MM.1S (cell line): ENCODE measurements around the gene SOCS2.
A peak's percentile ranks its signal among the peaks of the same experiment; 100 is the strongest.
"Not testable (repeated sequence)": the region's sequence is repeated elsewhere in the genome, so short reads cannot be mapped to it uniquely, and the experiment has no call there.

Experiments
- DNase-seq: peaks from one replicate; pipeline ENCODE4 v3.0.0-alpha.2; 2015
- H2AFZ ChIP-seq: fragments of 300-600 bp; sonication (generic); 2 replicates; pipeline ENCODE4 v1.6.0; 2016; ENCODE audit warnings: antibody characterized with exemption, low read length
- H3F3A ChIP-seq: fragments of 300-600 bp; sonication (generic); 2 replicates; pipeline ENCODE4 v1.6.1; 2016; ENCODE audit warnings: mild to moderate bottlenecking, antibody characterized with exemption, low read length, moderate library complexity, mixed read lengths; ENCODE audit not compliant: insufficient read depth
- H3K27ac ChIP-seq: fragments of 300-600 bp; sonication (generic); 2 replicates; pipeline ENCODE4 v1.5.1; 2016; ENCODE audit warnings: mild to moderate bottlenecking, low read length
- H3K27me3 ChIP-seq: fragments of 300-600 bp; sonication (generic); replicated peaks from 2 replicates; pipeline ENCODE4 v1.6.0; 2016; ENCODE audit warnings: low read length; ENCODE audit not compliant: insufficient read depth
- H3K36me3 ChIP-seq: fragments of 300-600 bp; sonication (generic); replicated peaks from 2 replicates; pipeline ENCODE4 v1.6.1; 2016; ENCODE audit warnings: mild to moderate bottlenecking, low read length, mixed read lengths; ENCODE audit not compliant: insufficient read depth
- H3K4me1 ChIP-seq: fragments of 300-600 bp; sonication (generic); 2 replicates; pipeline ENCODE4 v1.6.1; 2016; ENCODE audit warnings: low read length, mixed read lengths
- H3K4me2 ChIP-seq: fragments of 300-600 bp; sonication (generic); 2 replicates; pipeline ENCODE4 v1.6.0; 2016; ENCODE audit warnings: low read depth, low read length
- H3K4me3 ChIP-seq: fragments of 300-600 bp; sonication (generic); 2 replicates; pipeline ENCODE4 v1.5.1; 2016; ENCODE audit warnings: low read length, mixed read lengths
- H3K79me2 ChIP-seq: fragments of 300-600 bp; sonication (generic); 2 replicates; pipeline ENCODE4 v1.6.1; 2016; ENCODE audit warnings: mixed run types, low read length, mixed read lengths
- H3K9ac ChIP-seq: fragments of 300-600 bp; sonication (generic); 2 replicates; pipeline ENCODE4 v1.6.1; 2016; ENCODE audit warnings: low read length, mixed read lengths
- H3K9me2 ChIP-seq: fragments of 300-600 bp; sonication (generic); replicated peaks from 2 replicates; pipeline ENCODE4 v1.6.1; 2016; ENCODE audit warnings: mild to moderate bottlenecking, low read length, mixed read lengths; ENCODE audit not compliant: insufficient read depth
- H3K9me3 ChIP-seq: fragments of 300-600 bp; sonication (generic); replicated peaks from 2 replicates; pipeline ENCODE4 v1.6.1; 2016; ENCODE audit warnings: mild to moderate bottlenecking, low read length, mixed read lengths; ENCODE audit not compliant: insufficient read depth
- H4K20me1 ChIP-seq: fragments of 300-600 bp; sonication (generic); 2 replicates; pipeline ENCODE4 v1.6.1; 2016; ENCODE audit warnings: mild to moderate bottlenecking, low read length, moderate library complexity, mixed read lengths; ENCODE audit not compliant: insufficient read depth
- CTCF ChIP-seq: fragments of 300-600 bp; sonication (generic); IDR thresholded peaks from 2 replicates; pipeline ENCODE4 v1.5.1; 2016; ENCODE audit warnings: antibody characterized with exemption, low read length, mixed read lengths
- EZH2 ChIP-seq: fragments of 300-600 bp; sonication (generic); optimal IDR thresholded peaks from 2 replicates; pipeline ENCODE3; 2017; ENCODE audit warnings: low read depth, mild to moderate bottlenecking, antibody characterized with exemption, low read length, mixed read lengths
- EZH2phosphoT487 ChIP-seq: fragments of 300-600 bp; sonication (generic); IDR thresholded peaks from 2 replicates; pipeline ENCODE4 v1.6.1; 2018; ENCODE audit warnings: antibody characterized with exemption, low read length

The SOCS2 gene

GRCh38 chr12:93618891-93619410, 46.5 kb downstream of the SOCS2 start:
- Histone ChIP-seq H3K27ac (no peak overlapping the region), H3K4me1 (no peaks in the 10 kb centered on the region), H3K9me3 (no peaks in the 10 kb centered on the region), H3K4me3 (no peak overlapping the region), H3K9me2 (no peaks in the 10 kb centered on the region), H3F3A (no peaks in the 10 kb centered on the region), H2AFZ (no peak overlapping the region), H3K79me2 (no peaks in the 10 kb centered on the region), H3K9ac (no peak overlapping the region), H3K36me3 (no peaks in the 10 kb centered on the region), H3K27me3 (no peaks in the 10 kb centered on the region), H4K20me1 (no peaks in the 10 kb centered on the region), H3K4me2 (no peak overlapping the region)
- DNase-seq, result no peak
- TF ChIP-seq EZH2 (no peak), EZH2phosphoT487 (no peak), CTCF (no peak)

- peaks cover 8% of the 10 kb centered on the region; the same call in 1 of the 2 replicates for H3K4me1 ChIP-seq
- no peak overlapping the region for H3K9ac ChIP-seq
- no peak overlapping the region for H3K4me2 ChIP-seq
- H3K27ac ChIP-seq, result no peak overlapping the region
- no peak for DNase-seq
- no peaks in the 10 kb centered on the region for H3K27me3 ChIP-seq
- no peak overlapping the region for H3K4me3 ChIP-seq
- H3K79me2 ChIP-seq, result no peaks in the 10 kb centered on the region
- H3K9me2 ChIP-seq, result no peaks in the 10 kb centered on the region
- H4K20me1 ChIP-seq, result no peaks in the 10 kb centered on the region
- no peaks in the 10 kb centered on the region for H3K9me3 ChIP-seq
- TF ChIP-seq EZH2, result no peak
- no peaks in the 10 kb centered on the region for H3F3A ChIP-seq
- no peaks in the 10 kb centered on the region for H3K36me3 ChIP-seq
- no peak overlapping the region for H2AFZ ChIP-seq
These were observed 49.5 kb downstream of the SOCS2 start for GRCh38 chr12:93621986-93622385.

DNA sequence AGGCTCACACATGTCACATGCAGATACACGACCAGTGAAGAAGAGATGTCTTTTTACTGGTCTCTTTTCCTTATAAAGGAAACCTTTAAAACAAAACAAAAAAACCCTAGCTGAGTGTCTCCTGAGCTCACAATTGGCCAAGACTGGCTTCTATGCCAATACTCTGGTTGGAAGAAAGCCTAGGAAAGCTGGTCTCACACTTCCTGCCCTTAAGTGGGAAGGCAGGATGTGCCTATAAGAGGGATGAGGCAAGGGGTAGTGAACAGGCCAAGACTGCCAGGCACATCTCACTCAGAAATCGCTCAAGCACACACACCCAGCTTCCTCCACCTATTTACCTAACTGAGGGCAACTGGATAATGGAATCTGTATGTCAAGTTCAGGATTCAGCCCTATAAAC, 50.0 kb downstream of the SOCS2 start:
- Histone ChIP-seq H3K9me2 (no peaks in the 10 kb centered on the region), H3K4me2 (no peak overlapping the region), H3K4me3 (no peak overlapping the region), H2AFZ (no peak overlapping the region), H3K79me2 (no peaks in the 10 kb centered on the region), H3K36me3 (no peaks in the 10 kb centered on the region), H4K20me1 (no peaks in the 10 kb centered on the region), H3K4me1 (peaks cover 8% of the 10 kb centered on the region; the same call in 1 of the 2 replicates), H3K27me3 (no peaks in the 10 kb centered on the region), H3K27ac (no peak overlapping the region), H3K9me3 (no peaks in the 10 kb centered on the region), H3F3A (no peaks in the 10 kb centered on the region), H3K9ac (no peak overlapping the region)
- DNase-seq, result no peak
- TF ChIP-seq CTCF (no peak), EZH2phosphoT487 (no peak), EZH2 (no peak)

DNA sequence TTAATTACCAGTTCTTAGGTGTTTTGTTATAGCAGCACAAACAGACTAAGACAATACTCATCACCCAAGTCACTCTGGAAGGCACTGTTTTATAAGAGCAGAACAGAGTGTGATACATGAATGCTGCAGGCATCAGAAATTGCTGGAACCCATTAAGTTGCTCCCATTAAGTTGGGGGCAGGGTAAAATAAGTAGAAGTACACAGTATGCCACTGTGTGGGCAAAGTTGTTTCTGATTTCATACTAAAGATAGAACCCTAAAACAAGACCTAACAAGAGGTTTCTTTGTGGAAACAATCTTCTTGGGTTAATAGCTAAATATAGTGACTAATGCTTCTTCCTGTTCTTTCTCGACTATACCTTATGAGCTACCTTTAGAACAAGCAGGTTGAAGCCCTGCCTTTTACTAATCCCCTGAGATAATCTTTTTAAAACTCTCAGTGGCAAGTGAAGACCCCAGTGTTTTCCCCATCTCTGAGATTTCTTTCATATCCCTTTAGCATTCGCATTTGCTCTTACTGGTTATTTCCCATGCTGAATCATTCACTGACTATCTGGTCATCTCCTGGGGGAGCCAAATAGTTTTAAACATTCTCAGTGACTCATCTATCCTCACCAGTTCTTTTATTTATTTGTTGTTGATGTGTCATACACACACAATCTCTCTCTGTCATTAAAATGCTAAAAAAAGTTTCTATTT, 52.3 kb downstream of the SOCS2 start:
- no peak for TF ChIP-seq EZH2phosphoT487
- TF ChIP-seq EZH2, result no peak
- TF ChIP-seq CTCF, result no peak
- no peak overlapping the region for H3K4me3 ChIP-seq
- no peak overlapping the region for H2AFZ ChIP-seq
- no peak overlapping the region for H3K9ac ChIP-seq
- H3F3A ChIP-seq, result no peaks in the 10 kb centered on the region
- peak overlapping the region; percentile 31 for H3K4me2 ChIP-seq
- H4K20me1 ChIP-seq, result no peaks in the 10 kb centered on the region
- H3K27ac ChIP-seq, result peak overlapping the region; percentile 27; the same call in 1 of the 2 replicates
- no peaks in the 10 kb centered on the region for H3K9me3 ChIP-seq
- peak; percentile 41 for DNase-seq
- H3K4me1 ChIP-seq, result peaks cover 8% of the 10 kb centered on the region; the same call in 1 of the 2 replicates
- no peaks in the 10 kb centered on the region for H3K9me2 ChIP-seq
- no peaks in the 10 kb centered on the region for H3K27me3 ChIP-seq
- H3K79me2 ChIP-seq, result no peaks in the 10 kb centered on the region
- no peaks in the 10 kb centered on the region for H3K36me3 ChIP-seq

DNA sequence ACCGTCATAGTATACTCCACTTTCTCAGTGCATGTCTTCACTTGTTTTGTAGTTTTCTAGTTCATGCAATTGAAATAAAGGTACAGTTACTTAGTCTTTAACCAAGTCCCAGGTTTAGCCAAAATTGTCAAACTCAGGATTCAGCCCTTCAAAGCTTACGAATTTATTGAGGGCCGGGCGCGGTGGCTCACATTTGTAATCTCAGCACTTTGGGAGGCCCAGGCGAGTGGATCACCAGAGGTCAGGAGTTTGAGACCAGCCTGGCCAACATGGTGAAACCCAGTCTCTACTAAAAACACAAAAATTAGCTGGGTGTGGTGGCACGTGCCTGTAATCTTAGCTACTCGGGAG, 52.8 kb downstream of the SOCS2 start:
- H3K9ac ChIP-seq, H3K27me3 ChIP-seq, H3K4me3 ChIP-seq, H3K9me3 ChIP-seq, H3K36me3 ChIP-seq, H4K20me1 ChIP-seq, DNase-seq, H3K9me2 ChIP-seq, H2AFZ ChIP-seq, H3K27ac ChIP-seq, H3K79me2 ChIP-seq, H3K4me1 ChIP-seq, H3F3A ChIP-seq: not testable (repeated sequence)
- 0 out of 2 replicates have a peak overlapping the region, but pooled peaks have one; percentile 31 for H3K4me2 ChIP-seq
